GM19324 (cell line): ENCODE data around the gene RPS6KA5.
"Not testable (repeated sequence)": the region's sequence is repeated elsewhere in the genome, so short reads cannot be mapped to it uniquely, and the experiment has no call there.

Experiments
- ATAC-seq: cut with Tn5 transposase; IDR thresholded peaks from one replicate; pipeline ENCODE4 v1.9.1; 2021; ENCODE audit warnings: mild to moderate bottlenecking, moderate library complexity; ENCODE audit not compliant: unreplicated experiment, low FRiP score

RPS6KA5 gene

DNA sequence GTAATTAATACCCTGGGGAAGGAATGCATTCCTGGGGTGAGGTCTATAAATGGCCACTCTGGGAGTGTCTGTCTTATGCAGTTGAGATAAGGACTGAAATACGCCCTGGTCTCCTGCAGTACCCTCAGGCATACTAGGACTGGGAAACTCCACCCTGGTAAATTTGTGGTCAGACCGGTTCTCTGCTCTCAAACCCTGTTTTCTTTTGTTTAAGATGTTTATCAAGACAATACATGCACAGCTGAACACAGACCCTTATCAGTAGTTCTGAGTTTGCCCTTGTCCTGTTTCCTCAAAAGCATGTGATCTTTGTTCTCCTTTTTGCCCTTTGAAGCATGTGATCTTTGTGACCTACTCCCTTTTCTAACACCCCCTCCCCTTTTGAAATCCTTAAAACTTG lies 106.8 kb downstream of the RPS6KA5 start:
- not testable (repeated sequence) for ATAC-seq

DNA sequence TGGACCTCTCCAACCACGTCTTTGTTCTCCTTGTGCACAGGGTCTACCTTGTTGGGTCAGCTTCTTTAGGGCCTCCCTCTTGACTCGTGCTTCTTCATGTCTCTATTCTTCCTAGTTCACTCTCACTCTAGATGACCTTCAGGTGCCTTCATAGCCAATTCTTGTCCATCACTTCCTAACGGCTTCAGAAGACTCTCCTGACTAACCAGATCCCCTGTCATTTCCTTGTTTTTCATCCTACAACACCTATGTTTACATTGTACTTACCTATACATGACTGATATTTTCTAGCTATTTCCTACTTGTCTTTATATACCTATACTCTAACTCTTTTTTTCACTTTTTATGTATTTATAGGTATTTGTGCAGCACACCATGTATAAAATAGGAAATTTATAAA lies 117.1 kb downstream of the RPS6KA5 start:
- no peak for ATAC-seq

DNA sequence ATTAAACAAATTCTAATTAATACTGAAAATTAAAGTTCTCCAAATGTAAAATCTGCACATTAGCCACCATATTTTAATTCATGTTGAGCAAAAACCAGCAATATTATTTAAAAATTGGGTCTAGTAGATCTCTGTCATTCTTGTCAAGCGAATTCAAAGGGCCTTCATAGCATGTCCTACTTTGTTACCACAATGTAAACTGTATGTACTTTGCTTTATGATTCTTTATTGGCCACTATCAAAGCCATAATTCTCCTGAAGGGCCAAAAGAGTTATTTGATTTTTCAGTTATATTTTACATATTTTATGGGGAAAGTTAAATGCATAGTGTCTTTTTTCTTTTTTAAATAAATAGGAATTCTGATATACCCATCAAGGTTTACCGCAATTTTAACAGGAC lies 117.9 kb downstream of the RPS6KA5 start:
- ATAC-seq, result no peak

- no peak for ATAC-seq
These were observed 118.7 kb downstream of the RPS6KA5 start for GRCh38 chr14:90941706-90942105.

GRCh38 chr14:90940318-90940962 lies 120.0 kb downstream of the RPS6KA5 start:
- ATAC-seq, result no peak

DNA sequence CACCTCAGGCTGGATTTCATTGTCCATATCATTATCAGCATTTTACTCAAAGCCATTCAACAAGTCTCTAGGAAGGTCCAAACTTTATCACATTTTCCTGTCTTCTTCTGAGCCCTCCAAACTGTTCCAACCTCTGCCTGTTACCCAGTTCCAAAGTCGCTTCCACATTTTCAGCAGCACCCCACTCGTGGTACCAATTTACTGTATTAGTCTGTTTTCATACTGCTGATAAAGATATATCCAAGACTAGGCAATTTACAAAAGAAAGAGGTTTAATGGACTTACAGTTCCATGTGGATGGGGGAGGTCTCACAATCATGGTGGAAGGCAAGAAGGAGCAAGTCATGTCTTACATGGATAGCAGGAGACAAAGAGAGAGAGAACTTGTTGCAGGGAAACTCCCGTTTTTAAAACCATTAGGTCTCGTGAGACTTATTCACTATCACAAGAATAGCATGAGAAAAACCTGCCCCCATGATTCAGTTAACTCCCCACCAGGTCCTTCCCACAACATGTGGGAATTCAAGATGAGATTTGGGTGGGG lies 121.1 kb downstream of the RPS6KA5 start:
- not testable (repeated sequence) for ATAC-seq

DNA sequence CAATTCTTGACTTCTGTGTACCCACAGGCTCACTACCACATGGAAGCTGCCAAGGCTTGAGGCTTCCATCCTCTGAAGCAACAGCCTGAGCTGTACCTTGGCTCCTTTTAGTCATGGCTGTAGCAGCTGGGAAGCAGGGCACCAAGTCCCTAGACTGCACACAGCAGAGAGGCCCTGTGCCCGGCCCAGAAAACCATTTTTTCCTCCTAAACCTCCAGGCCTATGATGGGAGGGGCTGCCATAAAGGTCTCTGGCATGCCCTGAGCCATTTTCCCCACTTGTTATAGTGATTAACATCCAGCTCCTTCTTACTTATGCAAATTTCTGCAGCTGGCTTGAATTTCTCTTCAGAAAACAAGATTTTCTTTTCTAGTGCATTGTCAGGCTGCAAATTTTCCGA lies 121.8 kb downstream of the RPS6KA5 start:
- ATAC-seq, result no peak

- no peak for ATAC-seq
These were observed 123.5 kb downstream of the RPS6KA5 start for GRCh38 chr14:90936757-90937440.

GRCh38 chr14:90924621-90925340 lies 135.7 kb downstream of the RPS6KA5 start:
- no peak for ATAC-seq

GRCh38 chr14:90922141-90922540 lies 138.3 kb downstream of the RPS6KA5 start:
- ATAC-seq, result no peak

DNA sequence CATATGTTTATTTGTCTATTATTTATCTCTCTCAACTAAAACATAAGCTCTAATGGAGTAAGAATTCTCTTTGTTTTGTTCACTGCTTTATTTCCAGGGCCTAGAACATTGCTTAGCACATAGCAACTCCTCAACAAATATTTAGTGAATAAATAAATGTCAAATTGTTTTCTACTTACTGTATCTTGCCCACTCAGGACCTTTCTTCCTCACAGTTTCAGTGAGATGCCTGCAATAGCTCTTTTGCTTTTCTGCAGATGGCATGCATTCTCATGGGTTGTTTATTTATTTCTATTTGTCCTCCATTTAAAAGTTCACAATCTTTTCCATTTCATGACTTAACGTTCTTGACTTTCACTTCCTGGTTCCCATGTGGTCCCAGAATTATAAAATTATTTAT lies 149.3 kb downstream of the RPS6KA5 start:
- ATAC-seq, result no peak

DNA sequence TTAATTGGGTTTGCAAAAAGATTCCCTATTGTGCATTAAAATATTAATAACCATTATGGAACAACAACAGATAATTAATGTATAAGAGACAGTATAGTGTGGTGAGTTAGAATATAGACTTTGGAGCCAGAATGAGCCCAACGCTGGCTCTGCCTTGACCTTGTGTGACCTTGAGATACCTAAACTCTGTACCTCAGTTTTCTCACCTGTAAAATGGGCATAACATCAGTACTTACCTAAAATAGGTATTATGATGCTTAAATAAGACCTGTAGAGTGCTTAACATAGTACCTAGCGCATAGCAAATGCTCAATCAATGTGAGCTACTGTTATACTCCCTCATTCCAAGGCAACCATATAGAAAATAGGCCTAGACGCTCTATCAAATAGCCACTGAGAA lies 153.3 kb downstream of the RPS6KA5 start:
- no peak for ATAC-seq

- peak; percentile 62 for ATAC-seq
These were observed 154.9 kb downstream of the RPS6KA5 start for GRCh38 chr14:90905531-90905930.

GRCh38 chr14:90903101-90903500 lies 157.3 kb downstream of the RPS6KA5 start:
- no peak for ATAC-seq

GRCh38 chr14:90900476-90901083 lies 159.9 kb downstream of the RPS6KA5 start:
- ATAC-seq, result no peak

GRCh38 chr14:90897022-90897421 lies 163.4 kb downstream of the RPS6KA5 start:
- no peak for ATAC-seq

GRCh38 chr14:90894241-90894640 lies 166.2 kb downstream of the RPS6KA5 start:
- ATAC-seq, result no peak

GRCh38 chr14:90893510-90893909 lies 166.9 kb downstream of the RPS6KA5 start:
- no peak for ATAC-seq

GRCh38 chr14:90892970-90893369 lies 167.5 kb downstream of the RPS6KA5 start:
- no peak for ATAC-seq

DNA sequence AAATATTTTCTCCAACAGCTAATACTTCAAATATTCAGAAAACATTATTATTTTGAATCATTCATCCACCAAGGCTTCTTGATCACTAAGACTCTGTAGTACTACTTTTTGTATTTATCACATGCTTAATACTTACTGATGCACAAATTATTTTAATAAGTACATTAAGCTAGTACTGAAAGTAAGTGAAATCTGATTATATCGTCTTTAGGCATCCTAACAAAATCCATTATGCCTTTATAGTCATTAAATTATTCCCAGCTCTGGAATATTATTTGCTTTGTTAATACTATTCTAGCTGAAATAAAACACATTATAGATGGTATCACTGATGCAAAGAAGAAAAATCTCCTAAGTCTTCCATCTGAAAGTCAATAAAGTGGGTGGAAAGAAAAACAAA lies 169.1 kb downstream of the RPS6KA5 start:
- ATAC-seq, result no peak
